Activated effector memory CD4-positive, alpha-beta T cell treated with Interleukin-2 at 50 U/mL for 16 hours (primary cell): ENCODE results near the gene PYCR2.
A peak's percentile ranks its signal among the peaks of the same experiment; 100 is the strongest.
"Not testable (repeated sequence)": the region's sequence is repeated elsewhere in the genome, so short reads cannot be mapped to it uniquely, and the experiment has no call there.

Source experiments
- DNase-seq: peaks from one replicate; pipeline ENCODE4 v3.0.0-alpha.2; 2020

The PYCR2 gene

GRCh38 chr1:225888898-225889601 lies 35.0 kb downstream of the PYCR2 start, which contains the start of gene LEFTY1:
Gene LEFTY1 (minus strand): TSS chr1:225889146. CDS start chr1:225889066, 80 bp downstream.
- no peak for DNase-seq

DNA sequence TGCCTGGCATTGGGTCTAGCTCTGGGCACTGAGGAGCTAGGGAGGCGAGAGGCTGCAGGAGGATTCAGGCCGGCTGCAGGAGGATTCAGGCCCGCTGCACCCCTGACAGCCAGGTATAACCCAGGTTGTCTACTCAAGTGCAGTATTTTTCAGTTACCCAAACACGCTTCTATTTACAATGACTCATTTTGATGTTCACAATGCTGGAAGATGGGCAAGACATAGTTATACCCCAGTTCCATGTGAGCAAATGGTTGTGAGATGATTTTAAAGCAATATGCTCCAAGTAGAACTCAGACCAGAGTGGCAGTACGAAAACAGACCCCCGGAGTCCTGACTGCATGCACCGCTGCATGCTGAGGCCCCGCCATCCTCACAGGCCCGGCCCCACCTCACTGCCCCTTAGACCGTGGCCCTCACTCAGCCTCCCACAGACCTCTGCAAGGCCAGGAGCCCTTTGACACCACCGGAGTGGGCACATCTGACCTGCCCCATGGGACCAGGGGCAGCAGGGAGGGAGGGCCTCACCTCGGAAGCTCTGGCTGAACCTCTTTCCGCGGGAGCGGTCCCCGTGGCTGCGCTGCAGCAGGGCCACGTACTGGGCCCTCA lies 35.7 kb downstream of the PYCR2 start:
- no peak for DNase-seq

GRCh38 chr1:225887554-225888288 lies 36.3 kb downstream of the PYCR2 start:
- not testable (repeated sequence) for DNase-seq

DNA sequence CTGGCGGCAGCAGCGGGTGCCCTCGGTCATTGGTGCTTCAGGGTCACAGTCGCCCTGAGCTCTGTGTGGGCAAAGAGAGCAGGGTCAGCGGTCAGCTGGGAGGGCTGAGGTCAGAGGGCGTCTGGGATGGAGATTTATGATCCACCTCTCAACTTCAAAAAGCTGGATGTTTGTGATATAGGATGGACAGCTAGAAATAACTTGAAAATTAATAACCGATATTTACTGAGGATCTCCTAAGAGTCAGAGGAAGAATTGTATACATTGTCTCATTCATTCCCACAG lies 37.1 kb downstream of the PYCR2 start:
- no peak for DNase-seq

- DNase-seq, result no peak
Observed at GRCh38 chr1:225886159-225887029, 37.7 kb downstream of the PYCR2 start.

DNA sequence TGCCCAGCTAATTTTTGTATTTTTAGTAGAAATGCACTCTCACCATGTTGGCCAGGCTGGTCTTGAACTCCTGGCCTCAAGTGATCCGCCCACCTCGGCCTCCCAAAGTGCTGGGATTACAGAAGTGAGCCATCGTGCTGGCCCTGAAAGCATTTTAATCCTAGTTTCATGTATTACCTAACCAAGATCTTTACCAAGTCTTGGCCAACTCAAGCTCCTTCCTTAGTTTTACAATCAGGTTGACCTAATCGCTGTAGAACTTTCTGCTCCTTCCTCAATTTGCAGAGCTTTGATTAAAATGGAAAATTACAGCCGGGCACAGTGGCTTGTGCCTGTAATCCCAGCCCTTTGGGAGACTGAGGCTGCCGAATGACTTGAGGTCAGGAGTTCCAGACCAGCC lies 38.7 kb downstream of the PYCR2 start:
- no peak for DNase-seq

DNA sequence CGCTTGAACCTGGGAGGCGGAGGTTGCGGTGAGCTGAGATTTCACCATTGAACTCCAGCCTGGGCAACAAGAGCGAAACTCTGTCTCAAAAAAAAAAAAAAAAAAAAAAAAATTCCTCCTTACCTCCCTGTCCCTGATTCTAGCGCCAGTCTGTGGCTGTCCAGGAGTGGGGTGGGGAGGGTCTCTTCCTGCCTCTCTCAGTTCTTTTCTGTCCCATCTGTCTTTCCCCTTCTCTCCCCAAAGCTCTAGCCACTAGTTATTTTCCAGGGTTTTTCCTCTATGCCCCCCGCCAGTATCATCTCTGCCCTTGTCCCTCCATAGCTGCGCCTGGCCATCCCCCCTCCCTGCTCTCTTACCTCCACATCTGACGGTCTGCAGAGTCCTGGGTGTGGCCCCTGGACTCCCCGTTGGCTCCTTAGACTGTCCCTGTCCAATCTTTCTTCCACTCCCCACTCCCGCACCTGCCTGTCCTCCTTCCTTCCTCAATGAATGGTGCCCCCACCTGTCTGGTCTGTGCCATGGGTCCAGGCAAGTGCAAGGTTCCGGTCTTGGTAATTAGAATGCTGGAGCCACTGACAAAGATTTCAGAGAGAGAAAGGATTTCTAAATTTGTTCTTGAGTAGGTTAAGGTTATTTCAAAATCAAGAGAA lies 40.3 kb downstream of the PYCR2 start:
- no peak for DNase-seq

- DNase-seq, result no peak
Observed at GRCh38 chr1:225882694-225883615, 41.1 kb downstream of the PYCR2 start.

GRCh38 chr1:225881959-225882693 lies 41.9 kb downstream of the PYCR2 start, which contains the start of gene TMEM63A:
Gene TMEM63A (minus strand): TSS chr1:225882380. CDS start chr1:225877580, 4,800 bp downstream.
- peak; percentile 81 for DNase-seq

DNA sequence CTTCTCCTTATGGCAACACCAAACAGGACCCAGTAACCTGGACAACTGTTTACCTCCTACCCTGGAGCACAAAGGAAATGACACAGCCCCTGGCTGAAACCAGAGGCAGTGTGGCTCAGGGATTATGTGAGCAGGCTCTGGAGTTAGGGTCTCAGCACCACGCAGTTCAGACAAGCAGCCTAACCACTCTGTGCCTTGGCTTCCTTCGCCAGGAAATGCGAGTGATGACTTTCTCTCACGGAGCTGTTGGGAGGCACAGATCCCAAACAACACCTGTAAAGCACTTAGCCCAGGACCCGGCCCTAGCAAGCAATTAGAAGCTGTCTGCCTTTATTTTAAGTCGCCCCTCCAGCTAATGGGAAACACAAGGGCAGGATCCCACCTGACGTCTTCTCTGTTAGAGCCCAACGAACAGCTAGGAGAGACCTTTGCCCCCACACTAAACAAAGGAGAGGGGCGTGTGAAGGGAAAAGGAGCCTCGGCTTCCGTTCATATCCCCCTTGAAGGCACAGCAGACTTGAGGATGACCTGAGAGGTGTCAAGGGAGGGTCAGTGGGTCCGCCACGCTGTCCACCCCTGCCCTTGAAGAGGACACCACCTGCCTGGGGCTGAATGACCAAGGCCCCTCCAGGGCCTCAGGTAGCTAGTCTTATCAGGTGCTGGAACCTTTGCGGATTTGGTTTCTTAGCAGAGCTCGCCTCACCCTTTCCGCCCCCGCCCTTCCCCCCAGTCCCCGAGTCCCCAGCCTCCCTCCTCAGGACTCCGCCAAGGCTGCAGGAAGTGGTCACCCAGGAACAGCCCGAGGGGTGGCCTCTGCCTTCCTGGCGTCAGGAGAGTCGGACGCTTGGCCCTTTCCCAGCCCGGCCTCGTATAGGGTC lies 42.7 kb downstream of the PYCR2 start:
- DNase-seq, result peak; percentile 59

- no peak for DNase-seq
Observed at GRCh38 chr1:225880636-225881035, 43.4 kb downstream of the PYCR2 start.

DNA sequence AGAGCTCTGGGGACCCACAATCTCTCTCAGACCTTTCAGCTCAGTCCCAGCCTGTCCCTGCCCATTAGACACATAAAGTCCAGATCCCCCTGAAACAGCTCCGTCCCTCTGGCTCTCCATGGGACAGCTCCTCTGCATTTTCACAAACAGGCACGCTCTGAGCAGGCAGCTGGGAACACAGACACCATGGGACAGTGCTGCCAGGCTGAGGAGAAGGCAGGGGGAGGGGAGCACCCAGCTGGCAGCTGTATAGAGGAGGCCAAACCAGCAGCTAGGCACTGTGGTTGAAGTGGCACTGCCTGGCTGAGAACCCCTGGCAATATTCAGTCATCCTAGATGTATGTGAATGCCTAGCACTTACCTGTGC lies 43.8 kb downstream of the PYCR2 start:
- no peak for DNase-seq

DNA sequence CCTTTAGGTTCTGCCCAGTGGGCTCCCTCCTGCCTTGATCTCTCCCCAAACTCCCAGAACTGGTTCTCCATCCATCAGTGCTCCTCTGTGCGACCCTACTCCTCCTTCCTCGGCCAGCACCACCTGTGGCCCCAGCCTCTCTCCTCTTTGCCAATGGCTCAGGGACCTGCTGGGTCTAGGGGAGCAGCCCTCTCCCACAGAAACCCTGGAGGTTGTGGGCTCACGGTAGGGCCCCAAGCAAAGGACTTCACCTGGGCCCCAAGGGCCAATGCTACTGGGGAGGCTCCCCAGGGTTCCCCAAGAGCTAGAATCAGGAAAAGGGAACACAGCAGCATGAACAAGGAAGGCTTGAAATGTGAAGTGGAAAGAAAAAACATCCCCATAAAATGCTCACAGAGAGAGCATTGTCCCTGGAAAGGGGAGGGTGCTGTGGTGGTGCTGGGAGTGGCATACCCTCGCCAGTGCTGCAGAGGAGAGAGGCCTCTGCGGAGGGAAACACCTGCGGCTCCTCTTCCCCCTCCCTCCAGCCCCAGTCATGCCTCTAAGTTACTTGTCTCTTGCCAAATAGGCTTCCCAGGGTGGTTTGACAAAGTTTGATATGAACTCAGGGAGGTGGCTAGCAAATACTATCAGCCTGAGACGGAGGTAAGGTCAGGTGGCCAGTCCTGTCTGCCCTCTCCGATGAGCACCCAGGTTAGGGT lies 44.4 kb downstream of the PYCR2 start:
- no peak for DNase-seq

DNA sequence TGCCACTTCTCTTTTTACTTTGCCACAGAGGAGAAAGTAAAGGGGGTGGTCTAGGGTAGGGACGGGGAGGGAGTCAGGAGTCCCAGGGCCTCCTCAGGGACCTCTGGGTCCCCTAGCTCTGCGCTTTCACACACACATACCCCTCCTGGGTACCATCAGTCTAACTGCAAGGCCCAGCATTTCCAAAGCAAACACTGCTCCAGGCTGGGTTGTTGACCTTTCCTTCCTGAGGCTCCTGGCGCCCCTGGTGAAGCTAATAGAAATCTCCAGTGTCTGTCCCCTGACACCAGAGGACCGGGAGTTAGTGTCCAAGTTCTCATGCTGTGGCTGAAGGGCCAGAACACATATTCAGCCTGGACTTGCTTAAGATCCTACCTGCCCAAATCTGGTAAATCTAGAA lies 45.8 kb downstream of the PYCR2 start:
- DNase-seq, result no peak

DNA sequence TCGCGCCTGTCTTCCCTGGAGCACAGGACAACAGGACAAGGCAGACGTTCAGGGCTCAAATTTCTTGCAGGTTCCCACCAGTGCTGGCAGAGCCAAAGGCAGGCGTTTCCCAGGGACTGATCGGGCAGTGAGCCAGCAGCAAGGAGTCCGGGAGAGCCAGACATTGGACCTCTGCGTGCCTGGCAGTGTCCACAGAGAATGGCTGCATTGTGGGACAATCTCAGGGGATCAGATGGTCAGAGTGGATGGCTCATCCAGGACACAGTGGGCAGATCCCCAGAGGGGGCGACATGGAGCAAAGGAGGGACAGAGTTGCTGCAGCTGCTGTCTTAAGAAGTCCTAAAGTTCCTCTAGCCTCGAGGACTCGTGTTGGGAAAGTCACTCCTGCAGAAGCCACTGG lies 46.5 kb downstream of the PYCR2 start:
- DNase-seq, result no peak

- DNase-seq, result no peak
Observed at GRCh38 chr1:225876900-225877510, 47.0 kb downstream of the PYCR2 start.

DNA sequence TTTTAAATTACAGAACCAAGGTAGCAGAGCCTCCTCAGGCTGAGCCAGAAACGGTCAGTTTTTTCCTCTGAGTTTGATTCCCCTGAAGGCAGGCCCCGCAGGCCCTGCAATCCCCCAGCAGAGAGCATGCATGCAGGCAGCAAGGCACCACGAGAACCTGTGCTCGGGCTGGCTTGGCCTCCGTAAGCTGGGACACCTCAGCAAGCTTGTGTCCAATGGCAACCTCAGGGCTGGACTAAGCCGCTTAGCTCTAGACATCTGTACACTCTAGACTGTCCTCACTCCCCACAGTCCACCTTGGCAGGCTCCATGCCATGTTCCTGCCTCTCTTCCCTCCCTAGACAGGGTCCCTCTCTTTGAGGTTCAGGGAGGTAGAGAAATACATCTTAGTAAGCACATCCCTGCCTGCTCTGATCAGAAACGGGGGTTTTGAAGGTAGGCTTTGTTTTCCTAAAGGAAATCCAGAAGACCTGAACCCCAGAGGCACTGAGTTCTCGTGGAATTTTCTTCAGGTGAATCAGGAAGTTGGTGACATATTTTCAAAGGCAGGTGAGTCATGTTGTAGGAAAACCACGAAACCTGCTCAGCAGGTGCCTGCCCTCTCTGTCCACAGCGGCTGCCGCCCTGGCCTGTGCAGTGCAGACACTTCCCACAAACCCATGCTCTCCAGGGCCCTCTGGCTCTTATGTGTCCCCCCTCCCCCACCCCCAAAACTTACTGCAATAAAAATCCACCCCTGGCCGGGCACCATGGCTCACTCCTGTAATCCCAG lies 48.8 kb downstream of the PYCR2 start:
- DNase-seq, result no peak

DNA sequence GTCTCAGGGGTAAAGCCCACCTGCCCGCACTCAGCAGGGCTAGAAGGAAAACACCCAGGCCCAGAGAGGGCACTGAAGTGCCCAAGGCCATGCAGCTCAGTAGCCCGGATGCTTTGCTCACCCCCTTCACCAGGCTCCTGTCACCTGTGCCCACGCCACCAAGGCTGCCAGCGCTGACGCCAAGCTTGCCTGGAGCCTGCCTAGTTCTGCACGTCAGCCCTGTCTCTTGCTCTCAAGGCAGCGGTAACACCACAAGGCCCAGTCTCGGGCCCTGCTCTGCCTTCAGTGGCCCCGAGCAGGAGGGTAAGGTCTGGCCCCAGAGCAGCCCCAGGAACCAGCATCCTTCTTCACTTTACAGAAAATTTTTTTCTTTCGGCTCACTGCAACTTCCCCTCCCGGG lies 49.6 kb downstream of the PYCR2 start:
- DNase-seq, result no peak
